BJ (cell line): Measurements from ENCODE around the gene TJP3. TPM values are rescaled to one million over a fixed set of nuclear protein-coding genes. Genes with fewer than 3 reads are reported as not detected.
A peak's percentile ranks its signal among the peaks of the same experiment; 100 is the strongest.

Experiments
- CTCF ChIA-PET: fragments of 350-600 bp; formaldehyde crosslinking; extraction: SDS; loops from one replicate; lab custom pipeline; 2021; ENCODE audit warnings: antibody characterized with exemption, inconsistent platforms; lab: Yijun Ruan, JAX
- POLR2A ChIA-PET: fragments of 300-600 bp; sonication (Branson Sonifier 250); formaldehyde crosslinking; extraction: SDS; loops from one replicate; lab custom pipeline; 2021; ENCODE audit warnings: antibody characterized with exemption; lab: Charles Lee
- DNase-seq: peaks from one replicate; pipeline ENCODE4 v3.0.0-alpha.2; 2011; ENCODE audit warnings: low read depth
- H3K27me3 ChIP-seq: 2 replicates; pipeline ENCODE4 v1.6.0; 2011; ENCODE audit warnings: low read length; ENCODE audit not compliant: control insufficient read depth, insufficient read depth
- H3K36me3 ChIP-seq: 2 replicates; pipeline ENCODE4 v1.5.1; 2011; ENCODE audit warnings: low read length; ENCODE audit not compliant: control insufficient read depth, insufficient read depth
- H3K4me3 ChIP-seq: 2 replicates; pipeline ENCODE4 v1.5.1; 2011; ENCODE audit warnings: low read depth, mild to moderate bottlenecking, control low read depth, low read length
- CTCF ChIP-seq: IDR thresholded peaks from 2 replicates; pipeline ENCODE4 v1.5.1; 2011; ENCODE audit warnings: low read depth, mild to moderate bottlenecking, control low read depth, inconsistent platforms, low read length, moderate library complexity; ENCODE audit not compliant: insufficient read depth
- polyA plus RNA-seq: library from polyadenylated mRNA; depleted of rRNA; stranded (reverse); fragments of >200 nt; gene quantifications from 2 replicates; pipeline ENCODE4 v1.2.3, GENCODE V29; 2011

The TJP3 gene
- polyA plus RNA-seq, 1 experiment = not detected

DNA sequence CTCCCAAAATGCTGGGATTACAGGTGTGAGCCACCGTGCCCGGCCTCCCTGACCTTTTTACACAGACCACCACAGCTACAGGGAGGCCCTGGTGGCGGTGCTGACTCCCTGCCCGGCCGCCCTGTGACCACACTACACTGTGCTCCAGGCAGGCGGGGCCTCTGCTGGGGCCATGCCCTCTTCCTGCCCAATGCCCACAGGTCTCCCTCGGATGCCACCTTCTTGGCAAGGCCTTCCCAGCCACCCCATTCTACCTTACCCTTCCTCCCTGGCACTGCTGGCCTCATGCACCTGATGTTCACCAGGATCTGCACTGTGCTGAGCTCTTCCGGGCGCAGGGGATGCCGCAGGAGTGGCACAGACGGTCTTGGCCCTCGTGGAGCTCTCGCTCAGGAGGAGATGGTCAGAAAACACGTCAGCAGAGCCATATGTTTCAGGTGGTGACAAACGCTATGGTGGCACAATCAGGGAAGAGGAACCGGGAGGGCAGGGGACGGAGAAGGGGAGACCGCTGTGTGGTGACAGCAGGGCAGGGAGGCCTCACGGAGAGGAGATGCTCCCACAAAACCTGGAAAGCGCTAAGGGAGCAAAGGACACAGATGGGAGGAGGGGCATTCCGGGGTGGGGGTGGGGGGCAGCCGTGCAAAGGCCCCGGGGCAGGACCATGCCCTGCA, 12.1 kb upstream of the TJP3 start:
- POLR2A ChIA-PET = no interaction called here
- Histone ChIP-seq H3K4me3 (no peak overlapping the region), H3K27me3 (no peaks in the 10 kb centered on the region), H3K36me3 (peaks cover 10% of the 10 kb centered on the region; the same call in 1 of the 2 replicates)
- DNase-seq = no peak
- CTCF ChIA-PET = interaction anchor here (1.0 to 1.3 kb wide), 3 partner anchors 10 to 42 kb away, joined by 3 to 5 read pairs (median 3); no protein-coding TSS in a partner anchor
- no peak for TF ChIP-seq CTCF

- no peak for DNase-seq
- peaks cover 10% of the 10 kb centered on the region; the same call in 1 of the 2 replicates for H3K36me3 ChIP-seq
- no peak for TF ChIP-seq CTCF
- no peaks in the 10 kb centered on the region for H3K27me3 ChIP-seq
- ChIA-PET CTCF (interaction anchor here (1.0 to 9.5 kb wide), 4 partner anchors 8 to 30 kb away, joined by 3 to 99 read pairs (median 3); no protein-coding TSS in a partner anchor), POLR2A (no interaction called here)
- H3K4me3 ChIP-seq = no peak overlapping the region
These were observed 11.6 kb upstream of the TJP3 start for GRCh38 chr19:3696660-3696995.

DNA sequence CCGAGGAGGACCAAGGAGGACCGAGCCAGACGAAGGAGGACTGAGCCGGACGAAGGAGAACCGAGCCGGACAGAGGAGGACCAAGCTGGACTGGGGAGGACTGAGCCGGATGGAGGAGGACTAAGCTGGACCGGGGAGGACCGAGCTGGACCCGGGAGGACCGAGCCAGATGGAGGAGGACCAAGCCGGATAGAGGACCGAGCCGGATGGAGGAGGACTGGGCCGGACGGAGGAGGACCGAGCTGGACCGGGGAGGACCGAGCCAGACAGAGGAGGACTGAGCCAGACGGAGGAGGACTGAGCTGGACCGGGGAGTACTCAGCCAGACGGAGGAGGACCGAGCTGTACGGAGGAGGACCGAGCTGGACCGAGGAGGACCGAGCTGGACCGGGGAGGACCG, 11.1 kb upstream of the TJP3 start:
- no peak for DNase-seq
- Histone ChIP-seq H3K4me3 (no peak overlapping the region), H3K36me3 (peaks cover 10% of the 10 kb centered on the region; the same call in 1 of the 2 replicates), H3K27me3 (no peaks in the 10 kb centered on the region)
- no peak for TF ChIP-seq CTCF
- ChIA-PET CTCF (interaction anchor here (0.8 to 9.5 kb wide), 5 partner anchors 9 to 31 kb away, joined by 3 to 99 read pairs (median 3); no protein-coding TSS in a partner anchor), POLR2A (interaction anchor here (0.7 kb wide), 1 partner anchor 1230 kb away, joined by 3 read pairs; no protein-coding TSS in a partner anchor)

- ChIA-PET POLR2A (interaction anchor here (0.7 kb wide), 1 partner anchor 1229 kb away, joined by 3 read pairs; no protein-coding TSS in a partner anchor), CTCF (interaction anchor here (0.8 to 9.5 kb wide), 5 partner anchors 10 to 31 kb away, joined by 3 to 99 read pairs (median 3); no protein-coding TSS in a partner anchor)
- Histone ChIP-seq H3K36me3 (peaks cover 9% of the 10 kb centered on the region; the same call in 1 of the 2 replicates), H3K4me3 (peak overlapping the region; percentile 93), H3K27me3 (no peaks in the 10 kb centered on the region)
- no peak for DNase-seq
- no peak for TF ChIP-seq CTCF
These were observed 10.4 kb upstream of the TJP3 start for GRCh38 chr19:3697671-3698385.
